ENCODE data around the gene KLHL6. TPM values are rescaled to one million over a fixed set of nuclear protein-coding genes. Genes with fewer than 3 reads are reported as not detected.

Gene KLHL6
- total RNA-seq, 1 donor from 2014 or later, result 46.1 TPM

DNA sequence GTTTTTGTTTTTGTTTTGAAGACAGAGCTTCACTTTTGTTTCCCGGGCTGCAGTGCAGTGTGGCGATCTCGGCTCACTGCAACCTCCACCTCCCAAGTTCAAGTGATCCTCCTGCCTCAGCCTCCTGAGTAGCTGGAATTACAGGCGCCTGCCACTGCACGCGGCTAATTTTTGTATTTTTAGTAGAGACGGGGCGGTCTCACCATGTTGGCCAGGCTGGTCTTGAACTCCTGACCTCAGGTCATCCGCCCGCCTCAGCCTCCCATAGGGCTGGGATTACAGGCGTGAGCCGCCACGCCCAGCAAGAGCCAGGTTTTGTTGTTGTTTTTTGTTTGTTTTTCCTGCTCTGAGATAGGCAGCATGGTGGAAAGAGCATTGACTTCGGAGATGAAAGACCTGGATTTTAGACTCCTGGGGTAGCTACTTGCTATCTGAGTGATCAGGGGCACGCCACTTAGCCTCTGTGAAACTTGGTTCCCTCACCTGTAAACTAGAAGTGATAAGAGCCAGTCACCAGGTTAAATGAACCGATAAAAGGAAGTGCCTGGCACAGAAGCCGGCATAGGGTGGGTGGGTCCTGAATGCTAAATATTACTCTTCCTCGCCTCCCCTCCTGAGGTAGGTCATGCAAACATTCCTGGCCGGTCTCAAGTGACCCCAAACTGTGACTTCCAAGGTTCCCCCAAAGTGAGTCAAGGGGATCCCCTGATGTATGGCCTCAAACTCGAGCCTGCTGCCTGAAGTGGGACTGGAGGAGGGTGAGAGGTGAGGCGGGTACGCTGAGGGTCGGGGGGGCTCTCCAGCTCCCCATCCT is 64.2 kb downstream of the KLHL6 start:
- Mint-ChIP-seq H3K4me3 (ENCODE audit: unreplicated experiment) (no peak overlapping the region), H3K27me3 (ENCODE audit: unreplicated experiment) (peaks cover 7% of the 10 kb centered on the region), H3K27ac (ENCODE audit: unreplicated experiment) (peak overlapping the region; percentile 94), H3K36me3 (ENCODE audit: low read depth, unreplicated experiment) (peaks cover 58% of the 10 kb centered on the region), H3K9me3 (ENCODE audit: unreplicated experiment) (no peaks in the 10 kb centered on the region), H3K4me1 (ENCODE audit: unreplicated experiment) (peaks cover 50% of the 10 kb centered on the region)
- TF ChIP-seq, protein P1, sequence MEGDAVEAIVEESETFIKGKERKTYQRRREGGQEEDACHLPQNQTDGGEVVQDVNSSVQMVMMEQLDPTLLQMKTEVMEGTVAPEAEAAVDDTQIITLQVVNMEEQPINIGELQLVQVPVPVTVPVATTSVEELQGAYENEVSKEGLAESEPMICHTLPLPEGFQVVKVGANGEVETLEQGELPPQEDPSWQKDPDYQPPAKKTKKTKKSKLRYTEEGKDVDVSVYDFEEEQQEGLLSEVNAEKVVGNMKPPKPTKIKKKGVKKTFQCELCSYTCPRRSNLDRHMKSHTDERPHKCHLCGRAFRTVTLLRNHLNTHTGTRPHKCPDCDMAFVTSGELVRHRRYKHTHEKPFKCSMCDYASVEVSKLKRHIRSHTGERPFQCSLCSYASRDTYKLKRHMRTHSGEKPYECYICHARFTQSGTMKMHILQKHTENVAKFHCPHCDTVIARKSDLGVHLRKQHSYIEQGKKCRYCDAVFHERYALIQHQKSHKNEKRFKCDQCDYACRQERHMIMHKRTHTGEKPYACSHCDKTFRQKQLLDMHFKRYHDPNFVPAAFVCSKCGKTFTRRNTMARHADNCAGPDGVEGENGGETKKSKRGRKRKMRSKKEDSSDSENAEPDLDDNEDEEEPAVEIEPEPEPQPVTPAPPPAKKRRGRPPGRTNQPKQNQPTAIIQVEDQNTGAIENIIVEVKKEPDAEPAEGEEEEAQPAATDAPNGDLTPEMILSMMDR (IDR thresholded peaks at IDR 0.05; ENCODE audit: unreplicated experiment), result no peak
- no peak for DNase-seq (ENCODE audit: low spot score)

DNA sequence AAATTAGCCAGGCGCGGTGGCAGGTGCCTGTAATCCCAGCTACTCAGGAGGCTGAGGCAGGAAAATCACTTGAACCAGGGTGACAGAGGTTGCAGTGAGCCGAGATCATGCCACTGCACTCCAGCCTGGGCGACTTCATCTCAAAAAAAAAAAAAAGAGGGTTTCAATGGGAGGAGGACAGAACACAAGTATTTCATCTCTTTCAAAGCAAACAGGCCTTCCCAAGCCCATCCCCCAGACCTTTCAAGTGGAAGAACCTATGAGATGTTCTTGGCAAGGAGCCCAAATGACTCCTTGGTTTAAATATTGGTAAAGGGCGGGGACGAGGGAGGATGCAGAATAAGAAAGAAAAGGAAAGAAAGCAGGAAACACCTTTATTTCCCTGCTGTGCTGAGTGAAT is 64.9 kb downstream of the KLHL6 start:
- Mint-ChIP-seq H3K9me3 (ENCODE audit: unreplicated experiment) (no peaks in the 10 kb centered on the region), H3K4me1 (ENCODE audit: unreplicated experiment) (peaks cover 56% of the 10 kb centered on the region), H3K4me3 (ENCODE audit: unreplicated experiment) (peak overlapping the region; percentile 85), H3K36me3 (ENCODE audit: low read depth, unreplicated experiment) (peaks cover 55% of the 10 kb centered on the region), H3K27me3 (ENCODE audit: unreplicated experiment) (peaks cover 7% of the 10 kb centered on the region), H3K27ac (ENCODE audit: unreplicated experiment) (peak overlapping the region; percentile 94)
- DNase-seq (ENCODE audit: low spot score), result peak; percentile 53
- TF ChIP-seq, protein P1 (IDR thresholded peaks at IDR 0.05; ENCODE audit: unreplicated experiment), result no peak

DNA sequence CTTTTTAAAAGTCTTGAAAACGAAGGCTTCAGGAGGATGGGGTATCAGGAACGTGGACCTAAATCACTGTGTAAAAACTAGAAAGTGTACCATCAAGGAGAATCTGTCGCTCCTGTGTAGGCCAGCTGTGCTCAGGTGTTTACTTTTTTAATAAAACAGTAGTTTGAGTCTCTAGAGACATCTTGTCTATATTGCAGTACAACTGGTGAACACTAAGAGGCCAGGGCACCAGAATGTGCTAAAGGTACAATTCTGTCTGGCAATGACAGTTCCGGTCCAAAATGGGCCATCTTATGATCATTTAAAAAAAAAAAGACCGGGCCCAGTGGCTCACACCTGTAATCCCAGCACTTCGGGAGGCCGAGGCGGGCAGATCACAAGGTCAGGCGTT is 65.3 kb downstream of the KLHL6 start:
- TF ChIP-seq, protein P1 (IDR thresholded peaks at IDR 0.05; ENCODE audit: unreplicated experiment), result no peak
- Mint-ChIP-seq H3K27me3 (ENCODE audit: unreplicated experiment) (peaks cover 7% of the 10 kb centered on the region), H3K9me3 (ENCODE audit: unreplicated experiment) (no peaks in the 10 kb centered on the region), H3K36me3 (ENCODE audit: low read depth, unreplicated experiment) (peaks cover 55% of the 10 kb centered on the region), H3K27ac (ENCODE audit: unreplicated experiment) (peak overlapping the region; percentile 94), H3K4me1 (ENCODE audit: unreplicated experiment) (peaks cover 59% of the 10 kb centered on the region), H3K4me3 (ENCODE audit: unreplicated experiment) (peak overlapping the region; percentile 69)
- no peak for DNase-seq (ENCODE audit: low spot score)

DNA sequence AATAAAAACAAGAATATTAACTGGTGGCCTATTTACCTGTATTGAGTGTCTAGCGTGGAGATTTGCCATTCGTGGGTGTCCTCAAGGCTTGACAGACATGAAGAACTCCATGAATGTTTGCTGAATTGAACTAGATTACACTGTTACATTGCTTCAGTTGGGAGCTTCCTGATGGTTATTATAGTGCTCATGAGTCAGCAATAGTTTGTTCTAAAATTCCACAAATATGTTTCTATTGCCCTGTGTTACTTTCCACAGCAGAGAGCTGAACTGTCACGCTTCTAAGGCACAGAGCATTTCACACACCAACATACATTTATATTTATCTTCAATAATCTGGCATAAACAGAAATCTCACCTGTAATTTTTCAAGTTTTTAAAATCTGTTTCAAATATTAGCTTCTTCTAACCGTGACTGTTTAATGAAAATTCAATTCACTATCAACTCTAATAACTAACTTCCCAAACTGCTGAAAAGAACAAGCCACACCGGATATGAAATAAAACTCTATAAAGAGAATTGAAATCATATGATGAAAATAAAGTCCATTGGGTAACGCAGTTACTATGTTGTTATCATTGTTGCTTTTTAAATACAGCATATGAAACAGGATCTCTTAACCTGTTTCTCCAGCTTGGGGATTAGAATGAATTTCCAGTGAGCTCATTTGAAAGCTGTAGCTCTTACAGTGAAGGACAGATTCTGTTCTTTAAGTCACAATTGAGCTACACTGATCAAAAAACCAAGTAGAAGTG is 65.9 kb downstream of the KLHL6 start:
- peaks cover 55% of the 10 kb centered on the region for H3K36me3 Mint-ChIP-seq (ENCODE audit: low read depth, unreplicated experiment)
- TF ChIP-seq, protein P1 (IDR thresholded peaks at IDR 0.05; ENCODE audit: unreplicated experiment), result no peak
- peak overlapping the region; percentile 94 for H3K27ac Mint-ChIP-seq (ENCODE audit: unreplicated experiment)
- no peaks in the 10 kb centered on the region for H3K9me3 Mint-ChIP-seq (ENCODE audit: unreplicated experiment)
- DNase-seq (ENCODE audit: low spot score), result no peak
- H3K4me1 Mint-ChIP-seq (ENCODE audit: unreplicated experiment), result peaks cover 56% of the 10 kb centered on the region
- peak overlapping the region; percentile 69 for H3K4me3 Mint-ChIP-seq (ENCODE audit: unreplicated experiment)
- peaks cover 7% of the 10 kb centered on the region for H3K27me3 Mint-ChIP-seq (ENCODE audit: unreplicated experiment)

DNA sequence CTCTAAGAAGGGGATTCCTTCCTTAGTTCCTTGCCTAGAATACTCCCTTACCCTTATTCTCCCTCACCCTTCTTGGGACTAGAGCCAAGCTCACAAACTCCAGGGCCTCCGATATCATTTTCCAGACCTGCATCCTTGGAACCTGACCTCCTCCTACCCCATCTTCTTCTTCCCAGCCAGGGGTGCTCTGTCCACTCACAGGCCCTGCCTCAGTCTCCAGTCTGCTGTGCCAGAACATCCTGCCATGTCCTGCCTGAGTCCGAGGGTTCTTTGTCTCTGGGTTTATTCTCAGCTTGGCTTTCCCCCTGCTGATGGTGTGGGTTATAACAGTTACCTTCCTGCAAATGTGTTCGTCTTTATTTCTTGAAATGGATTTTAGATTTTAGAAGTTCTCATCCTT is 67.2 kb downstream of the KLHL6 start:
- no peak for DNase-seq (ENCODE audit: low spot score)
- TF ChIP-seq, protein P1 (IDR thresholded peaks at IDR 0.05; ENCODE audit: unreplicated experiment), result no peak
- H3K36me3 Mint-ChIP-seq (ENCODE audit: low read depth, unreplicated experiment), result peaks cover 49% of the 10 kb centered on the region
- H3K27ac Mint-ChIP-seq (ENCODE audit: unreplicated experiment), result no peak overlapping the region
- peaks cover 48% of the 10 kb centered on the region for H3K4me1 Mint-ChIP-seq (ENCODE audit: unreplicated experiment)
- peaks cover 9% of the 10 kb centered on the region for H3K27me3 Mint-ChIP-seq (ENCODE audit: unreplicated experiment)
- H3K9me3 Mint-ChIP-seq (ENCODE audit: unreplicated experiment), result no peaks in the 10 kb centered on the region
- H3K4me3 Mint-ChIP-seq (ENCODE audit: unreplicated experiment), result peak overlapping the region; percentile 67
